HepG2 (cell line): ENCODE measurements around the gene BRIP1. TPM values are rescaled to one million over a fixed set of nuclear protein-coding genes. Genes with fewer than 3 reads are reported as not detected.

ENCODE experiments used
- ATAC-seq: fragments of 200-7000 bp; cut with Tn5 transposase; 3 replicates; pipeline ENCODE4 v1.9.1; 2020; ENCODE audit warnings: mild to moderate bottlenecking, moderate library complexity
- BruUV-seq: library from RNA; stranded (reverse); fragments of 400-500 nt; replicated peaks from 2 replicates; lab custom pipeline; 2021; lab: Mats Ljungman, UMichigan
- CTCF ChIA-PET: fragments of 300-600 bp; formaldehyde crosslinking; extraction: SDS; loops from one replicate; lab custom pipeline; 2021; ENCODE audit warnings: low total read pairs, inconsistent platforms, low intra/inter-chr PET ratio; lab: Yijun Ruan, JAX
- POLR2A ChIA-PET: fragments of 350-600 bp; sonication (Branson Sonifier 250); formaldehyde crosslinking; loops from one replicate; lab custom pipeline; 2020; ENCODE audit warnings: antibody characterized with exemption, inconsistent platforms; lab: Yijun Ruan, JAX
- DNase-seq: peaks from one replicate; pipeline ENCODE4 v3.0.0-alpha.2; 2015; ENCODE audit warnings: low spot score
- FAIRE-seq: peaks from 3 replicates; lab custom pipeline; 2011; peaks lifted over from hg19 to GRCh38; lab: Jason Lieb, UNC
- H2AFZ ChIP-seq: one replicate; pipeline ENCODE4 v1.6.1; 2011; ENCODE audit warnings: low read length, inconsistent platforms
- H3K27ac ChIP-seq: fragments of 300-600 bp; 3 replicates; pipeline ENCODE4 v1.8.0; 2011; ENCODE audit warnings: mixed run types, mild to moderate bottlenecking, mixed read lengths, low read length, inconsistent platforms; ENCODE audit not compliant: insufficient read depth; ENCODE audit errors: extremely low read length
- H3K27me3 ChIP-seq, 2 experiments: fragments of 200-600 bp in 1 of 2; 2 replicates in 1 of 2; 3 replicates in 1 of 2; pipeline versions ENCODE4 v1.6.0 to v1.8.0; 2011; ENCODE audit warnings: low read length in 2 of 2, mild to moderate bottlenecking in 2 of 2, moderate library complexity in 2 of 2, inconsistent platforms in 1 of 2; ENCODE audit not compliant: insufficient read depth in 2 of 2, control insufficient read depth in 1 of 2
- H3K36me3 ChIP-seq, 2 experiments: fragments of 200-600 bp in 1 of 2; replicated peaks in 1 of 2; 2 replicates in 1 of 2; 3 replicates in 1 of 2; pipeline versions ENCODE4 v1.5.1 to v1.8.0; 2011; ENCODE audit warnings: low read length in 2 of 2, inconsistent platforms in 1 of 2; ENCODE audit not compliant: insufficient read depth in 2 of 2, control insufficient read depth in 1 of 2
- H3K4me1 ChIP-seq: 2 replicates; pipeline ENCODE4 v1.5.1; 2012; ENCODE audit warnings: low read length, inconsistent platforms; ENCODE audit not compliant: insufficient read depth
- H3K4me2 ChIP-seq: 2 replicates; pipeline ENCODE4 v1.6.0; 2011; ENCODE audit warnings: low read depth, low read length, inconsistent platforms
- H3K4me3 ChIP-seq, 3 experiments: fragments of 200-600 bp in 1 of 3; sonication (generic), shearing (Covaris generic) in 1 of 3; replicated peaks in 1 of 3; 2 replicates each; pipeline ENCODE4 v1.5.1; 2011 to 2016; ENCODE audit warnings: low read length in 3 of 3, inconsistent platforms in 2 of 3, low read depth in 2 of 3, mild to moderate bottlenecking in 2 of 3, control low read depth in 1 of 3, mixed read lengths in 1 of 3; ENCODE audit not compliant: insufficient read depth in 1 of 3
- H3K79me2 ChIP-seq: one replicate; pipeline ENCODE4 v1.6.1; 2011; ENCODE audit warnings: low read length, inconsistent platforms; ENCODE audit not compliant: insufficient read depth
- H3K9ac ChIP-seq: 2 replicates; pipeline ENCODE4 v1.6.0; 2011; ENCODE audit warnings: mild to moderate bottlenecking, low read depth, low read length, inconsistent platforms; ENCODE audit not compliant: insufficient read depth
- H3K9me3 ChIP-seq: 2 replicates; pipeline ENCODE4 v1.5.1; 2012; ENCODE audit warnings: mild to moderate bottlenecking, low read length
- H4K20me1 ChIP-seq: 2 replicates; pipeline ENCODE4 v1.6.0; 2011; ENCODE audit warnings: inconsistent platforms, mild to moderate bottlenecking, low read length, moderate library complexity; ENCODE audit not compliant: insufficient read depth
- ATF2 ChIP-seq: sonication (generic); formaldehyde crosslinking; IDR thresholded peaks from 2 replicates; pipeline ENCODE4 v1.4.0; 2020; ENCODE audit warnings: missing genetic modification reagents
- DNMT3B ChIP-seq: conservative IDR thresholded peaks from 2 replicates; pipeline ENCODE4 v1.6.1; 2016; ENCODE audit warnings: missing biosample characterization, control low read depth
- EED ChIP-seq: sonication (generic); formaldehyde crosslinking; IDR thresholded peaks from 2 replicates; pipeline ENCODE4 v1.5.0; 2020; ENCODE audit warnings: mild to moderate bottlenecking, missing genetic modification reagents
- FOXK1 ChIP-seq: sonication (generic); formaldehyde crosslinking; IDR thresholded peaks from 2 replicates; pipeline ENCODE4 v1.4.0; 2020; ENCODE audit warnings: low read depth, missing genetic modification reagents, borderline replicate concordance
- GLMP ChIP-seq: sonication (generic); formaldehyde crosslinking; IDR thresholded peaks from 2 replicates; pipeline ENCODE4 v1.9.0; 2021; ENCODE audit warnings: missing genetic modification reagents, mild to moderate bottlenecking, borderline replicate concordance
- HNF4A ChIP-seq: sonication (generic); formaldehyde crosslinking; IDR thresholded peaks from 2 replicates; pipeline ENCODE4 v1.4.0; 2020; ENCODE audit warnings: missing genetic modification reagents
- JARID2 ChIP-seq: sonication (generic); formaldehyde crosslinking; IDR thresholded peaks from 2 replicates; pipeline ENCODE4 v1.8.1; 2023; ENCODE audit warnings: missing genetic modification reagents, inconsistent platforms; ENCODE audit not compliant: insufficient replicate concordance
- KDM1A ChIP-seq: IDR thresholded peaks from 2 replicates; pipeline ENCODE4 v1.6.1; 2016; ENCODE audit warnings: missing compliant biosample characterization
- KDM5B ChIP-seq: sonication (generic); formaldehyde crosslinking; IDR thresholded peaks from 2 replicates; pipeline ENCODE4 v1.4.0; 2020; ENCODE audit warnings: missing genetic modification reagents, mild to moderate bottlenecking, borderline replicate concordance
- MTA3 ChIP-seq: sonication (generic); formaldehyde crosslinking; IDR thresholded peaks from 2 replicates; pipeline ENCODE4 v1.4.0; 2020; ENCODE audit warnings: missing genetic modification reagents
- PAF1 ChIP-seq: IDR thresholded peaks from 2 replicates; pipeline ENCODE4 v1.6.1; 2016; ENCODE audit warnings: missing genetic modification reagents, missing compliant biosample characterization
- RFXANK ChIP-seq: IDR thresholded peaks from 2 replicates; pipeline ENCODE4 v1.6.1; 2016
- TGIF2 ChIP-seq: IDR thresholded peaks from 2 replicates; pipeline ENCODE4 v1.6.1; 2016; ENCODE audit warnings: control low read depth, missing compliant biosample characterization
- ZNF10 ChIP-seq: sonication (generic); formaldehyde crosslinking; IDR thresholded peaks from 2 replicates; pipeline ENCODE4 v1.4.0; 2020; ENCODE audit warnings: mild to moderate bottlenecking, low read depth, missing genetic modification reagents, borderline replicate concordance
- ZNF510 ChIP-seq: sonication (generic); formaldehyde crosslinking; IDR thresholded peaks from 2 replicates; pipeline ENCODE4 v1.4.0; 2020; ENCODE audit warnings: low read depth, mild to moderate bottlenecking, missing genetic modification reagents
- ZNF570 ChIP-seq: sonication (generic); formaldehyde crosslinking; IDR thresholded peaks from 2 replicates; pipeline ENCODE4 v1.4.0; 2020; ENCODE audit warnings: mild to moderate bottlenecking, missing genetic modification reagents, borderline replicate concordance
- ZNF780A ChIP-seq: sonication (generic); formaldehyde crosslinking; IDR thresholded peaks from 2 replicates; pipeline ENCODE4 v1.8.0; 2022; ENCODE audit warnings: mild to moderate bottlenecking, missing genetic modification reagents, moderate library complexity
- ZSCAN9 ChIP-seq: IDR thresholded peaks from 2 replicates; pipeline ENCODE4 v1.6.1; 2016; ENCODE audit warnings: borderline replicate concordance
- WGBS: methylation state at CpG from one replicate; pipeline ENCODE4 v1.1.6; 2017; ENCODE audit warnings: low lambda C conversion rate; 5-methylcytosine and 5-hydroxymethylcytosine counted together
- in situ Hi-C: cut with HindIII; loops from 2 replicates; pipeline ENCODE4 v1.10.0; 2017; ENCODE audit warnings: low pct_unique_long_range_greater_than_20kb; ENCODE audit not compliant: extremely low pct_ligation_motif_present
- intact Hi-C: fragments of 100-400 bp; cut with micrococcal nuclease; formaldehyde crosslinking; loops from one replicate; pipeline ENCODE4 v1.10.0; 2022; ENCODE audit not compliant: unreplicated experiment
- polyA plus RNA-seq, 8 experiments: library from polyadenylated mRNA; depleted of rRNA in 3 of 8; stranded (reverse) in 7 of 8; unstranded in 1 of 8; fragments of >200 nt; fragmentation: Illumina TruSeq in 4 of 8; extraction: Trizol in 4 of 8; gene quantifications; 2 replicates each; pipeline versions ENCODE4 v1.2.1 to v1.2.3, GENCODE V29; 2011 to 2016; ENCODE audit warnings: low read depth in 4 of 8, missing spikeins in 1 of 8, mixed read lengths in 1 of 8; ENCODE audit not compliant: insufficient read depth in 1 of 8
- total RNA-seq, 5 experiments: library from RNA; depleted of rRNA; stranded (reverse); fragments of >200 nt; fragmentation: Illumina TruSeq; extraction: Trizol; gene quantifications; 2 replicates each; pipeline ENCODE4 v1.2.3, GENCODE V29; 2016; ENCODE audit warnings: low read depth in 1 of 5

Gene BRIP1
- total and polyA plus RNA-seq, 2 of the 13 experiments (the other 11 are each of a cell fraction or from before 2014, with no cell fraction given): 3.8 to 27.7 TPM

GRCh38 chr17:61701978-61702377 lies 161.3 kb downstream of the BRIP1 start:
- no peak overlapping the region for H2AFZ ChIP-seq
- no peaks in the 10 kb centered on the region for H3K27me3 ChIP-seq
- no peak overlapping the region for H3K4me2 ChIP-seq
- no peaks in the 10 kb centered on the region; a peak in 1 of 5 replicates for H3K36me3 ChIP-seq
- no peak overlapping the region for H3K9ac ChIP-seq
- ChIA-PET POLR2A (no interaction called here), CTCF (no interaction called here)
- in situ Hi-C loops: no loop called here
- TF ChIP-seq TGIF2 (CRISPR knock-in tag): no peak
- no peak for TF ChIP-seq ZNF780A (CRISPR knock-in tag)
- no peak for TF ChIP-seq ZNF570 (CRISPR knock-in tag)
- TF ChIP-seq ZNF10: no peak
- H3K9me3 ChIP-seq: peaks cover 24% of the 10 kb centered on the region
- FAIRE-seq: no peak
- no peaks in the 10 kb centered on the region for H4K20me1 ChIP-seq
- WGBS: 100% methylated on average over 1 of the region's 1 CpG
- H3K27ac ChIP-seq: no peak overlapping the region
- intact Hi-C loops: no loop called here
- H3K79me2 ChIP-seq: no peaks in the 10 kb centered on the region
- H3K4me3 ChIP-seq: no peak overlapping the region
- H3K4me1 ChIP-seq: no peaks in the 10 kb centered on the region
- no peak for DNase-seq
- ATAC-seq: no peak
- BruUV-seq: no TSS peak

GRCh38 chr17:61701334-61701733 lies 162.0 kb downstream of the BRIP1 start:
- ATAC-seq: no peak
- DNase-seq: no peak
- 100% methylated on average over 1 of the region's 1 CpG for WGBS
- no peak overlapping the region for H2AFZ ChIP-seq
- H3K36me3 ChIP-seq: no peaks in the 10 kb centered on the region; a peak in 1 of 5 replicates
- no peaks in the 10 kb centered on the region for H3K79me2 ChIP-seq
- CTCF ChIA-PET: no interaction called here
- FAIRE-seq: no peak
- intact Hi-C loops (no loop called here), in situ Hi-C loops (no loop called here)
- H3K27ac ChIP-seq: no peak overlapping the region
- no TSS peak for BruUV-seq
- no peak overlapping the region for H3K4me2 ChIP-seq
- H3K9ac ChIP-seq: no peak overlapping the region
- no peak overlapping the region for H3K4me3 ChIP-seq
- no peaks in the 10 kb centered on the region for H4K20me1 ChIP-seq
- no peaks in the 10 kb centered on the region for H3K27me3 ChIP-seq
- H3K9me3 ChIP-seq: peaks cover 24% of the 10 kb centered on the region
- no peaks in the 10 kb centered on the region for H3K4me1 ChIP-seq
- POLR2A ChIA-PET: no interaction called here
- TF ChIP-seq ZSCAN9 (CRISPR knock-in tag) (no peak), MTA3 (no peak), EED (CRISPR knock-in tag) (no peak), ATF2 (no peak), DNMT3B (CRISPR knock-in tag) (no peak), RFXANK (CRISPR knock-in tag) (no peak), ZNF510 (CRISPR knock-in tag) (no peak), HNF4A (no peak), KDM5B (CRISPR knock-in tag) (no peak), PAF1 (CRISPR knock-in tag) (no peak), KDM1A (CRISPR knock-in tag) (no peak), GLMP (no peak), FOXK1 (CRISPR knock-in tag) (no peak), JARID2 (CRISPR knock-in tag) (no peak)
